Left ventricle myocardium inferior (tissue), 1 donor: Measurements from ENCODE around the gene ANKRD40. TPM values are rescaled to one million over a fixed set of nuclear protein-coding genes. Genes with fewer than 3 reads are reported as not detected.

Source experiments
- DNase-seq: peaks from one replicate; pipeline ENCODE4 v3.0.0-alpha.2; 2020
- H3K27ac ChIP-seq: fragments of 200-600 bp; replicated peaks from 2 replicates; pipeline ENCODE4 v1.8.0; 2021
- H3K27me3 ChIP-seq: fragments of 200-600 bp; 2 replicates; pipeline ENCODE4 v1.8.0; 2021; ENCODE audit warnings: low read depth
- H3K36me3 ChIP-seq: fragments of 200-600 bp; 2 replicates; pipeline ENCODE4 v1.8.0; 2021
- H3K4me1 ChIP-seq: fragments of 200-600 bp; 2 replicates; pipeline ENCODE4 v1.8.0; 2021
- H3K4me3 ChIP-seq: fragments of 200-600 bp; 2 replicates; pipeline ENCODE4 v1.8.0; 2021; ENCODE audit warnings: mild to moderate bottlenecking, moderate library complexity
- H3K9me3 ChIP-seq: fragments of 200-600 bp; replicated peaks from 2 replicates; pipeline ENCODE4 v1.8.0; 2021
- CTCF ChIP-seq: fragments of 200-600 bp; IDR thresholded peaks from 2 replicates; pipeline ENCODE4 v1.8.0; 2021; ENCODE audit warnings: antibody characterized with exemption, mild to moderate bottlenecking, borderline replicate concordance
- intact Hi-C: fragments of 100-400 bp; cut with micrococcal nuclease; formaldehyde crosslinking; loops from one replicate; pipeline ENCODE4 v1.11.0; 2022
- total RNA-seq: library from RNA; stranded (reverse); fragmentation: NEBNext Ultra II Directional; extraction: Animal tissue kit (Norgen Biotek cat#: 25700); gene quantifications from one replicate; pipeline ENCODE4 v1.2.1, GENCODE V29; 2021
- donor health status: DM: no; HTN: yes; CAD: no; lungs with severe emphysema.

ANKRD40 gene
- total RNA-seq, 1 donor from 2014 or later = 53.1 TPM

- no peak for TF ChIP-seq CTCF
- no peaks in the 10 kb centered on the region for H3K9me3 ChIP-seq
- H3K4me3 ChIP-seq = no peak overlapping the region
- intact Hi-C loops = no loop called here
- no peaks in the 10 kb centered on the region for H3K27me3 ChIP-seq
- DNase-seq = no peak
- no peak overlapping the region for H3K27ac ChIP-seq
- peaks cover 11% of the 10 kb centered on the region for H3K4me1 ChIP-seq
- no peaks in the 10 kb centered on the region for H3K36me3 ChIP-seq
These were observed 41.4 kb downstream of the ANKRD40 start for GRCh38 chr17:50666316-50666715.

- no peak for DNase-seq
- H3K4me1 ChIP-seq = peaks cover 16% of the 10 kb centered on the region
- TF ChIP-seq CTCF = no peak
- no peaks in the 10 kb centered on the region for H3K36me3 ChIP-seq
- H3K4me3 ChIP-seq = no peak overlapping the region
- H3K27me3 ChIP-seq = no peaks in the 10 kb centered on the region
- H3K27ac ChIP-seq = no peak overlapping the region
- no peaks in the 10 kb centered on the region for H3K9me3 ChIP-seq
- intact Hi-C loops = no loop called here
These were observed 41.9 kb downstream of the ANKRD40 start for GRCh38 chr17:50665838-50666237.

GRCh38 chr17:50664788-50665458 is 42.8 kb downstream of the ANKRD40 start:
- Histone ChIP-seq H3K4me3 (no peak overlapping the region), H3K9me3 (no peaks in the 10 kb centered on the region), H3K4me1 (peaks cover 25% of the 10 kb centered on the region), H3K27me3 (no peaks in the 10 kb centered on the region), H3K27ac (no peak overlapping the region), H3K36me3 (no peaks in the 10 kb centered on the region)
- intact Hi-C loops = no loop called here
- no peak for DNase-seq
- TF ChIP-seq CTCF = no peak

- H3K36me3 ChIP-seq = no peaks in the 10 kb centered on the region
These were observed 43.8 kb downstream of the ANKRD40 start for GRCh38 chr17:50663812-50664374.

GRCh38 chr17:50662632-50663225 is 45.0 kb downstream of the ANKRD40 start:
- Histone ChIP-seq H3K27me3 (no peaks in the 10 kb centered on the region), H3K36me3 (no peaks in the 10 kb centered on the region), H3K4me3 (no peak overlapping the region), H3K9me3 (no peaks in the 10 kb centered on the region), H3K27ac (no peak overlapping the region), H3K4me1 (peaks cover 32% of the 10 kb centered on the region)
- no peak for DNase-seq
- TF ChIP-seq CTCF = no peak
- intact Hi-C loops = no loop called here

More at GRCh38 chr17:50663812-50664374, 43.8 kb downstream of the ANKRD40 start:
- TF ChIP-seq CTCF = no peak
- intact Hi-C loops = no loop called here
- H3K4me3 ChIP-seq = no peak overlapping the region
- H3K27ac ChIP-seq = no peak overlapping the region
- no peaks in the 10 kb centered on the region for H3K27me3 ChIP-seq
- H3K9me3 ChIP-seq = no peaks in the 10 kb centered on the region
- H3K4me1 ChIP-seq = peaks cover 32% of the 10 kb centered on the region
- no peak for DNase-seq
